A549 (cell line): ENCODE data around the gene NR2E3. TPM values are rescaled to one million over a fixed set of nuclear protein-coding genes. Genes with fewer than 3 reads are reported as not detected.

Experiments used
- ATAC-seq, 2 experiments: fragments of 200-7000 bp in 1 of 2; fragments of >200 bp in 1 of 2; cut with Nextera tagmentation in 1 of 2; cut with Tn5 transposase in 1 of 2; 3 replicates each; pipeline versions ENCODE4 v1.8.0 to v1.9.1; 2018 to 2020; ENCODE audit warnings: mild to moderate bottlenecking in 1 of 2, moderate library complexity in 1 of 2
- CTCF ChIA-PET: fragments of 300-600 bp; sonication (Branson Sonifier 250); formaldehyde crosslinking; extraction: SDS; loops from one replicate; lab custom pipeline; 2021; ENCODE audit warnings: antibody characterized with exemption, inconsistent platforms; lab: Yijun Ruan, JAX
- POLR2A ChIA-PET: fragments of 350-600 bp; formaldehyde crosslinking; extraction: SDS; loops from one replicate; lab custom pipeline; 2021; ENCODE audit warnings: antibody characterized with exemption, inconsistent platforms; lab: Yijun Ruan, JAX
- DNase-seq, 2 experiments: peaks; one replicate each; pipeline versions ENCODE4 v3.0.0 to v3.0.0-alpha.2; 2011 to 2016; ENCODE audit warnings: low read depth in 1 of 2, low spot score in 1 of 2
- FAIRE-seq: peaks from 2 replicates; lab custom pipeline; 2011; peaks lifted over from hg19 to GRCh38; lab: Jason Lieb, UNC
- H3K27ac ChIP-seq, 2 experiments: fragments of >200 bp; sonication (Bioruptor Twin); formaldehyde crosslinking; 3 replicates each; pipeline ENCODE4 v1.5.1; 2016 to 2017
- H3K4me1 ChIP-seq: fragments of >200 bp; sonication (Bioruptor Twin); formaldehyde crosslinking; 3 replicates; pipeline ENCODE4 v1.6.1; 2016
- H3K4me2 ChIP-seq: fragments of >200 bp; sonication (Bioruptor Twin); formaldehyde crosslinking; 3 replicates; pipeline ENCODE4 v1.6.1; 2016
- H3K4me3 ChIP-seq: fragments of >200 bp; sonication (Bioruptor Twin); formaldehyde crosslinking; 3 replicates; pipeline ENCODE4 v1.5.1; 2016
- H3K9me3 ChIP-seq: fragments of >200 bp; sonication (Bioruptor Twin); formaldehyde crosslinking; 3 replicates; pipeline ENCODE4 v1.6.1; 2016
- BCL3 ChIP-seq: fragments of >200 bp; sonication (Bioruptor Twin); formaldehyde crosslinking; IDR thresholded peaks from 3 replicates; pipeline ENCODE4 v1.6.1; 2016
- CBX2 ChIP-seq: fragments of 200-600 bp; sonication (generic); IDR thresholded peaks from 2 replicates; pipeline ENCODE4 v1.6.1; 2016; ENCODE audit warnings: low read depth, mild to moderate bottlenecking, borderline replicate concordance
- CBX8 ChIP-seq: fragments of 200-600 bp; sonication (generic); IDR thresholded peaks from 2 replicates; pipeline ENCODE4 v1.6.1; 2016
- CTCF ChIP-seq: fragments of >200 bp; sonication (Bioruptor Twin); formaldehyde crosslinking; IDR thresholded peaks from 3 replicates; pipeline ENCODE4 v1.5.1; 2016
- EHF ChIP-seq: fragments of 250-450 bp; sonication (Bioruptor Pico); IDR thresholded peaks from 2 replicates; pipeline ENCODE4 v1.5.0; 2020; ENCODE audit warnings: mild to moderate bottlenecking
- EP300 ChIP-seq, 2 experiments: fragments of >200 bp; sonication (Bioruptor Twin); formaldehyde crosslinking; IDR thresholded peaks; 2 replicates in 1 of 2; 3 replicates in 1 of 2; pipeline ENCODE4 v1.6.1; 2016 to 2017
- FOSL2 ChIP-seq, 2 experiments: fragments of 450-650 bp in 1 of 2; fragments of >200 bp in 1 of 2; sonication (Bioruptor Twin) in 1 of 2; formaldehyde crosslinking; IDR thresholded peaks; 2 replicates each; pipeline versions ENCODE4 v1.5.0 to v1.6.1; 2016 to 2020; ENCODE audit warnings: mild to moderate bottlenecking in 1 of 2, moderate library complexity in 1 of 2
- HES2 ChIP-seq: fragments of >200 bp; sonication (Bioruptor Twin); formaldehyde crosslinking; IDR thresholded peaks from 2 replicates; pipeline ENCODE4 v1.6.1; 2016
- HEYL ChIP-seq: fragments of 250-450 bp; sonication (Bioruptor Pico); IDR thresholded peaks from 2 replicates; pipeline ENCODE4 v1.8.0; 2021; ENCODE audit warnings: mild to moderate bottlenecking, moderate library complexity
- HOXA7 ChIP-seq: fragments of 250-450 bp; sonication (Bioruptor Pico); IDR thresholded peaks from 2 replicates; pipeline ENCODE4 v1.5.0; 2020; ENCODE audit warnings: mild to moderate bottlenecking, moderate library complexity
- HOXB13 ChIP-seq: fragments of 250-450 bp; sonication (Bioruptor Pico); IDR thresholded peaks from 2 replicates; pipeline ENCODE4 v1.5.0; 2020; ENCODE audit warnings: low read depth, mild to moderate bottlenecking, moderate library complexity
- KDM5A ChIP-seq: fragments of 200-600 bp; sonication (generic); IDR thresholded peaks from 2 replicates; pipeline ENCODE4 v1.6.1; 2016; ENCODE audit warnings: antibody characterized with exemption, mild to moderate bottlenecking
- MAFK ChIP-seq: fragments of 450-650 bp; IDR thresholded peaks from 2 replicates; pipeline ENCODE4 v1.6.1; 2014; ENCODE audit not compliant: partially characterized antibody
- MAX ChIP-seq: IDR thresholded peaks from 2 replicates; pipeline ENCODE4 v1.6.1; 2012
- MYC ChIP-seq: IDR thresholded peaks from 2 replicates; pipeline ENCODE4 v1.6.1; 2012; ENCODE audit warnings: mild to moderate bottlenecking, inconsistent platforms, low read length, improper control_type of control experiment, borderline replicate concordance
- PBX3 ChIP-seq: IDR thresholded peaks from 2 replicates; pipeline ENCODE4 v1.6.1; 2012
- RAD21 ChIP-seq, 2 experiments: fragments of >200 bp in 1 of 2; sonication (Bioruptor Twin) in 1 of 2; formaldehyde crosslinking in 1 of 2; IDR thresholded peaks in 1 of 2; conservative IDR thresholded peaks in 1 of 2; 2 replicates in 1 of 2; 3 replicates in 1 of 2; pipeline ENCODE4 v1.6.1; 2012 to 2018; ENCODE audit warnings: inconsistent platforms in 1 of 2
- REST ChIP-seq: fragments of 200-600 bp; sonication (generic); IDR thresholded peaks from 2 replicates; pipeline ENCODE4 v1.6.1; 2016; ENCODE audit warnings: antibody characterized with exemption, mild to moderate bottlenecking, moderate library complexity
- RFX5 ChIP-seq: fragments of 450-650 bp; IDR thresholded peaks from 2 replicates; pipeline ENCODE4 v1.7.1; 2014; ENCODE audit warnings: antibody characterized with exemption, mild to moderate bottlenecking, moderate library complexity
- SREBF2 ChIP-seq: fragments of 450-650 bp; IDR thresholded peaks from 2 replicates; pipeline ENCODE4 v1.6.1; 2014; ENCODE audit warnings: mild to moderate bottlenecking, moderate library complexity
- TP53 ChIP-seq: fragments of 250-450 bp; sonication (Bioruptor Pico); IDR thresholded peaks from 2 replicates; pipeline ENCODE4 v1.5.0; 2021; ENCODE audit warnings: mild to moderate bottlenecking, moderate library complexity
- ZC3H11A ChIP-seq: fragments of 450-650 bp; IDR thresholded peaks from 2 replicates; pipeline ENCODE4 v1.6.1; 2014; ENCODE audit warnings: antibody characterized with exemption, mild to moderate bottlenecking
- ZFP36 ChIP-seq: fragments of 450-650 bp; IDR thresholded peaks from 2 replicates; pipeline ENCODE4 v1.6.1; 2014; ENCODE audit warnings: borderline replicate concordance; ENCODE audit not compliant: partially characterized antibody
- ZNF302 ChIP-seq: fragments of 250-450 bp; sonication (Bioruptor Pico); IDR thresholded peaks from 2 replicates; pipeline ENCODE4 v1.9.0; 2021; ENCODE audit warnings: inconsistent platforms, mild to moderate bottlenecking, moderate library complexity
- WGBS: methylation state at CpG from one replicate; pipeline ENCODE4 v1.1.6; 2017; ENCODE audit errors: missing lambda C conversion rate; 5-methylcytosine and 5-hydroxymethylcytosine counted together
- polyA plus RNA-seq, 4 experiments: library from polyadenylated mRNA; depleted of rRNA in 3 of 4; stranded (reverse); fragments of >200 nt; fragmentation: RNase III in 1 of 4; extraction: RNeasy Plus Mini Kit Qiagen cat#74134 plus additional on column Dnase treatment in 1 of 4; gene quantifications; 2 replicates in 3 of 4; 3 replicates in 1 of 4; pipeline ENCODE4 v1.2.3, GENCODE V29; 2011 to 2017

NR2E3 gene
- polyA plus RNA-seq, 2 of the 4 experiments (the other 2 are of a cell fraction) = 0.13 to 0.79 TPM

GRCh38 chr15:71784719-71785118, 25.6 kb upstream of the NR2E3 start:
- WGBS = 68% methylated on average over 6 of the region's 6 CpGs
- Histone ChIP-seq H3K27ac (peak overlapping the region; percentile 26 to 28; a peak in 3 of 6 replicates), H3K4me3 (no peak overlapping the region), H3K4me1 (peaks cover 18% of the 10 kb centered on the region), H3K9me3 (no peaks in the 10 kb centered on the region)
- DNase-seq (no peak), FAIRE-seq (no peak)
- ChIA-PET POLR2A (no interaction called here), CTCF (interaction anchor here (0.7 to 10.0 kb wide), 9 partner anchors 10 to 774 kb away, joined by 3 to 119 read pairs (median 8); no protein-coding TSS in a partner anchor)
- TF ChIP-seq ZNF302 = no peak
- no peak for TF ChIP-seq MAX
- peak; percentile 13 to 22; a peak in 1 of 5 replicates for TF ChIP-seq RAD21 (conservative IDR thresholded peaks at IDR 0.05 in 1 of 2, IDR thresholded peaks at IDR 0.05 in 1 of 2)
- peak; percentile 39; the same call in 2 of the 3 replicates for TF ChIP-seq CTCF
- TF ChIP-seq, all 56 proteins: peak for 2
- ATAC-seq = peak in 1 of 2 experiments; percentile 55; a peak in 3 of 6 replicates
- no peak overlapping the region for H3K4me2 ChIP-seq

GRCh38 chr15:71785996-71786395, 24.4 kb upstream of the NR2E3 start:
- DNase-seq = no peak
- peaks cover 18% of the 10 kb centered on the region for H3K4me1 ChIP-seq
- ChIA-PET POLR2A (no interaction called here), CTCF (interaction anchor here (1.0 to 10.0 kb wide), 6 partner anchors 13 to 371 kb away, joined by 3 to 119 read pairs (median 20); no protein-coding TSS in a partner anchor)
- no peak overlapping the region for H3K4me2 ChIP-seq
- FAIRE-seq = peak; percentile 46
- no peaks in the 10 kb centered on the region for H3K9me3 ChIP-seq
- TF ChIP-seq TP53 (CRISPR knock-in tag) = no peak
- TF ChIP-seq SREBF2 = no peak
- no peak for TF ChIP-seq FOSL2 (IDR thresholded peaks at IDR 0.05)
- no peak for TF ChIP-seq FOSL2 (CRISPR knock-in tag; IDR thresholded peaks at IDR 0.05)
- no peak for TF ChIP-seq REST
- TF ChIP-seq HEYL (CRISPR knock-in tag) = no peak
- no peak for TF ChIP-seq HOXB13 (CRISPR knock-in tag)
- TF ChIP-seq MYC = no peak
- no peak for TF ChIP-seq BCL3
- TF ChIP-seq MAFK = no peak
- no peak for TF ChIP-seq CBX8
- H3K4me3 ChIP-seq = no peak overlapping the region
- WGBS = 86% methylated on average over 2 of the region's 2 CpGs
- ATAC-seq = no peak
- peak overlapping the region; percentile 14 to 31; a peak in 2 of 6 replicates for H3K27ac ChIP-seq

GRCh38 chr15:71786673-71787072, 23.7 kb upstream of the NR2E3 start:
- FAIRE-seq (no peak), ATAC-seq (no peak), DNase-seq (no peak)
- peaks cover 21% of the 10 kb centered on the region for H3K4me1 ChIP-seq
- peak overlapping the region in 1 of 2 experiments; percentile 37; a peak in 3 of 6 replicates for H3K27ac ChIP-seq
- H3K9me3 ChIP-seq = no peaks in the 10 kb centered on the region
- ChIA-PET POLR2A (no interaction called here), CTCF (interaction anchor here (1.3 to 10.0 kb wide), 6 partner anchors 14 to 370 kb away, joined by 3 to 119 read pairs (median 28); no protein-coding TSS in a partner anchor)
- no peak overlapping the region for H3K4me2 ChIP-seq
- no peak overlapping the region for H3K4me3 ChIP-seq
- WGBS = 98% methylated on average over 6 of the region's 7 CpGs
- TF ChIP-seq EHF (CRISPR knock-in tag) (no peak), RFX5 (no peak), EP300 (IDR thresholded peaks at IDR 0.05) (no peak), ZFP36 (no peak), HOXA7 (CRISPR knock-in tag) (no peak), CBX8 (no peak), KDM5A (no peak), ZC3H11A (no peak), BCL3 (no peak), RAD21 (conservative IDR thresholded peaks at IDR 0.05 in 1 of 2, IDR thresholded peaks at IDR 0.05 in 1 of 2) (no peak), CBX2 (no peak), HES2 (no peak), PBX3 (no peak)
